ENCODE data around the gene TNIP1.

GRCh38 chr5:151086192-151086869 is 5.5 kb upstream of the TNIP1 start:
- TF ChIP-seq POLR2AphosphoS5 (IDR thresholded peaks at IDR 0.05) (no peak), CTCF (IDR thresholded peaks at IDR 0.05) (no peak), POLR2A (IDR thresholded peaks at IDR 0.05) (no peak), EP300 (IDR thresholded peaks at IDR 0.05; ENCODE audit: low read depth) (no peak)

Measured in transverse colon (tissue), 4 donors.